Measurements from ENCODE around the gene DMD.
"Not testable (repeated sequence)": the region's sequence is repeated elsewhere in the genome, so short reads cannot be mapped to it uniquely, and the experiment has no call there.

DMD gene

GRCh38 chrX:32246675-32247074 lies 964.7 kb downstream of the DMD start:
- H3K79me2 ChIP-seq (ENCODE audit: low read length); H3K9me3 ChIP-seq (ENCODE audit: insufficient read depth, low read length); H3K27me3 ChIP-seq (ENCODE audit: low read depth, low read length); H3K4me1 ChIP-seq (ENCODE audit: low read length); H3K4me3 ChIP-seq (ENCODE audit: low read length); H2AFZ ChIP-seq (ENCODE audit: low read depth, low read length); H3K9ac ChIP-seq (ENCODE audit: low read length); H3K36me3 ChIP-seq (replicated peaks; ENCODE audit: low read depth, low read length); H3K27ac ChIP-seq (ENCODE audit: low read length); H4K20me1 ChIP-seq (ENCODE audit: insufficient read depth, low read length): not testable (repeated sequence)
- peak; percentile 54 for TF ChIP-seq CTCF (IDR thresholded peaks at IDR 0.05; ENCODE audit: low read depth, low read length)
- H3K4me2 ChIP-seq (ENCODE audit: low read length), result peak overlapping the region; percentile 36

GRCh38 chrX:32195611-32196010 lies 1015.7 kb downstream of the DMD start:
- no peak overlapping the region for H3K9ac ChIP-seq (ENCODE audit: low read length)
- no peaks in the 10 kb centered on the region for H3K27me3 ChIP-seq (ENCODE audit: low read depth, low read length)
- no peaks in the 10 kb centered on the region for H3K36me3 ChIP-seq (replicated peaks; ENCODE audit: low read depth, low read length)
- H4K20me1 ChIP-seq (ENCODE audit: insufficient read depth, low read length), result no peaks in the 10 kb centered on the region
- H3K9me3 ChIP-seq (ENCODE audit: insufficient read depth, low read length), result no peaks in the 10 kb centered on the region
- no peak for TF ChIP-seq EZH2phosphoT487 (IDR thresholded peaks at IDR 0.05; ENCODE audit: low read depth)
- TF ChIP-seq CTCF (IDR thresholded peaks at IDR 0.05; ENCODE audit: low read depth, low read length), result no peak
- no peak overlapping the region for H2AFZ ChIP-seq (ENCODE audit: low read depth, low read length)
- no peak overlapping the region for H3K4me2 ChIP-seq (ENCODE audit: low read length)
- H3K4me1 ChIP-seq (ENCODE audit: low read length), result peaks cover 6% of the 10 kb centered on the region; the same call in 1 of the 2 replicates
- H3K79me2 ChIP-seq (ENCODE audit: low read length), result no peaks in the 10 kb centered on the region
- no peak overlapping the region for H3K4me3 ChIP-seq (ENCODE audit: low read length)
- H3K27ac ChIP-seq (ENCODE audit: low read length), result no peak overlapping the region

GRCh38 chrX:32191316-32191715 lies 1020.0 kb downstream of the DMD start:
- no peak overlapping the region for H3K4me2 ChIP-seq (ENCODE audit: low read length)
- H3K9ac ChIP-seq (ENCODE audit: low read length), result no peak overlapping the region
- no peaks in the 10 kb centered on the region for H3K27me3 ChIP-seq (ENCODE audit: low read depth, low read length)
- no peaks in the 10 kb centered on the region for H3K36me3 ChIP-seq (replicated peaks; ENCODE audit: low read depth, low read length)
- no peaks in the 10 kb centered on the region for H3K9me3 ChIP-seq (ENCODE audit: insufficient read depth, low read length)
- H2AFZ ChIP-seq (ENCODE audit: low read depth, low read length), result no peak overlapping the region
- no peaks in the 10 kb centered on the region for H3K79me2 ChIP-seq (ENCODE audit: low read length)
- no peak overlapping the region for H3K4me3 ChIP-seq (ENCODE audit: low read length)
- H3K27ac ChIP-seq (ENCODE audit: low read length), result no peak overlapping the region
- TF ChIP-seq EZH2phosphoT487 (IDR thresholded peaks at IDR 0.05; ENCODE audit: low read depth) (no peak), CTCF (IDR thresholded peaks at IDR 0.05; ENCODE audit: low read depth, low read length) (no peak)
- H4K20me1 ChIP-seq (ENCODE audit: insufficient read depth, low read length), result no peaks in the 10 kb centered on the region
- peaks cover 9% of the 10 kb centered on the region for H3K4me1 ChIP-seq (ENCODE audit: low read length)

GRCh38 chrX:32185160-32185559 lies 1026.2 kb downstream of the DMD start:
- Histone ChIP-seq H3K27ac (ENCODE audit: low read length) (no peak overlapping the region), H3K36me3 (replicated peaks; ENCODE audit: low read depth, low read length) (no peaks in the 10 kb centered on the region), H3K79me2 (ENCODE audit: low read length) (no peaks in the 10 kb centered on the region), H3K27me3 (ENCODE audit: low read depth, low read length) (0 out of 2 replicates have a peak, but pooled peaks cover 3% of the 10 kb centered on the region), H3K9me3 (ENCODE audit: insufficient read depth, low read length) (no peaks in the 10 kb centered on the region), H3K4me2 (ENCODE audit: low read length) (no peak overlapping the region), H3K4me1 (ENCODE audit: low read length) (peaks cover 14% of the 10 kb centered on the region), H3K9ac (ENCODE audit: low read length) (no peak overlapping the region), H4K20me1 (ENCODE audit: insufficient read depth, low read length) (no peaks in the 10 kb centered on the region), H3K4me3 (ENCODE audit: low read length) (no peak overlapping the region), H2AFZ (ENCODE audit: low read depth, low read length) (no peak overlapping the region)
- TF ChIP-seq CTCF (IDR thresholded peaks at IDR 0.05; ENCODE audit: low read depth, low read length) (no peak), EZH2phosphoT487 (IDR thresholded peaks at IDR 0.05; ENCODE audit: low read depth) (no peak)

Data from OCI-LY3 (cell line).